ENCODE measurements around the gene PFKFB2. TPM values are rescaled to one million over a fixed set of nuclear protein-coding genes. Genes with fewer than 3 reads are reported as not detected.

PFKFB2 gene
- total and polyA plus RNA-seq, 2 donors (not counting 1 experiment from before 2014, with no cell fraction given): 6.5 to 18.2 TPM

- H3K27ac Mint-ChIP-seq: no peak overlapping the region
- H3K4me1 Mint-ChIP-seq: no peaks in the 10 kb centered on the region
- no peak overlapping the region for H2AFZ ChIP-seq (ENCODE audit: insufficient read depth, low read depth, low read length, poor library complexity, severe bottlenecking)
- no peaks in the 10 kb centered on the region for H4K20me1 ChIP-seq (ENCODE audit: control insufficient read depth, insufficient read depth, low read length, poor library complexity, severe bottlenecking)
- H3K9me3 Mint-ChIP-seq (ENCODE audit: insufficient read depth): no peaks in the 10 kb centered on the region
- no peaks in the 10 kb centered on the region for H3K4me1 ChIP-seq (ENCODE audit: control insufficient read depth in 2 of 2, insufficient read depth in 2 of 2, low read length in 2 of 2)
- POLR2A ChIA-PET: no interaction called here
- H3K9ac ChIP-seq (ENCODE audit: low read length): no peak overlapping the region
- H3K9me3 ChIP-seq (ENCODE audit: control extremely low read depth in 1 of 3, control insufficient read depth in 2 of 3, insufficient read depth in 1 of 3, low read length in 2 of 3): no peaks in the 10 kb centered on the region
- intact Hi-C loops (cut with micrococcal nuclease): no loop called here
- H3K36me3 ChIP-seq (replicated peaks in 1 of 2; ENCODE audit: control extremely low read depth in 1 of 2, control insufficient read depth in 1 of 2, extremely low read depth in 1 of 2, insufficient read depth in 2 of 2, low read length in 1 of 2): no peaks in the 10 kb centered on the region
- H3K27me3 ChIP-seq (replicated peaks in 1 of 4; ENCODE audit: control extremely low read depth in 1 of 4, control insufficient read depth in 3 of 4, insufficient read depth in 4 of 4, low read length in 3 of 4): peaks cover 0 to 14% (median 3%) of the 10 kb centered on the region in 4 experiments
- WGBS (ENCODE audit: insufficient coverage): no CpG with 5 or more reads among the region's 1 CpG
- H3K4me3 ChIP-seq (ENCODE audit: control extremely low read depth in 1 of 5, extremely low read depth in 1 of 5, insufficient read depth in 1 of 5, low read depth in 2 of 5, low read length in 4 of 5): no peak overlapping the region
- no peak overlapping the region for H3K27ac ChIP-seq (ENCODE audit: low read length in 2 of 2)
- ATAC-seq (ENCODE audit: low read depth) (no peak), DNase-seq (no peak)
- H3K4me3 Mint-ChIP-seq: no peak overlapping the region
- H3K79me2 ChIP-seq (ENCODE audit: control insufficient read depth, insufficient read depth, low read length): no peaks in the 10 kb centered on the region
- peaks cover 29% of the 10 kb centered on the region for H3K27me3 Mint-ChIP-seq
- CTCF ChIA-PET: no interaction called here
- TF ChIP-seq CTCF (IDR thresholded peaks at IDR 0.05): no peak
- TF ChIP-seq EZH2 (IDR thresholded peaks at IDR 0.05; ENCODE audit: borderline replicate concordance, insufficient read depth, low read depth, low read length, poor library complexity, severe bottlenecking): no peak
- H3K4me2 ChIP-seq (replicated peaks; ENCODE audit: low read depth, low read length, poor library complexity, severe bottlenecking): no peak overlapping the region
Measured at GRCh38 chr1:207036865-207037264, 16.2 kb upstream of the PFKFB2 start.

GRCh38 chr1:207039380-207040180 is 13.5 kb upstream of the PFKFB2 start:
- POLR2A ChIA-PET: no interaction called here
- intact Hi-C loops (cut with micrococcal nuclease): no loop called here

More at GRCh38 chr1:207039380-207040180, 13.5 kb upstream of the PFKFB2 start:
- Histone ChIP-seq H3K4me3 (ENCODE audit: control extremely low read depth in 1 of 5, extremely low read depth in 1 of 5, insufficient read depth in 1 of 5, low read depth in 2 of 5, low read length in 4 of 5) (no peak overlapping the region), H3K27ac (ENCODE audit: low read length in 2 of 2) (no peak overlapping the region), H4K20me1 (ENCODE audit: control insufficient read depth, insufficient read depth, low read length, poor library complexity, severe bottlenecking) (no peaks in the 10 kb centered on the region), H3K4me1 (ENCODE audit: control insufficient read depth in 2 of 2, insufficient read depth in 2 of 2, low read length in 2 of 2) (no peaks in the 10 kb centered on the region), H3K36me3 (replicated peaks in 1 of 2; ENCODE audit: control extremely low read depth in 1 of 2, control insufficient read depth in 1 of 2, extremely low read depth in 1 of 2, insufficient read depth in 2 of 2, low read length in 1 of 2) (no peaks in the 10 kb centered on the region), H2AFZ (ENCODE audit: insufficient read depth, low read depth, low read length, poor library complexity, severe bottlenecking) (no peak overlapping the region), H3K4me2 (replicated peaks; ENCODE audit: low read depth, low read length, poor library complexity, severe bottlenecking) (no peak overlapping the region), H3K9me3 (ENCODE audit: control extremely low read depth in 1 of 3, control insufficient read depth in 2 of 3, insufficient read depth in 1 of 3, low read length in 2 of 3) (no peaks in the 10 kb centered on the region), H3K27me3 (replicated peaks in 1 of 4; ENCODE audit: control extremely low read depth in 1 of 4, control insufficient read depth in 3 of 4, insufficient read depth in 4 of 4, low read length in 3 of 4) (peaks cover 0 to 5% (median 0%) of the 10 kb centered on the region in 4 experiments), H3K79me2 (ENCODE audit: control insufficient read depth, insufficient read depth, low read length) (peaks cover under 1% of the 10 kb centered on the region), H3K9ac (ENCODE audit: low read length) (no peak overlapping the region)
- Mint-ChIP-seq H3K4me3 (no peak overlapping the region), H3K27me3 (peaks cover 7% of the 10 kb centered on the region), H3K27ac (no peak overlapping the region), H3K9me3 (ENCODE audit: insufficient read depth) (no peaks in the 10 kb centered on the region), H3K4me1 (no peaks in the 10 kb centered on the region)
- 100% methylated on average over 1 of the region's 4 CpGs for WGBS (ENCODE audit: insufficient coverage)
- DNase-seq (no peak), ATAC-seq (ENCODE audit: low read depth) (no peak)
- TF ChIP-seq EZH2 (IDR thresholded peaks at IDR 0.05; ENCODE audit: borderline replicate concordance, insufficient read depth, low read depth, low read length, poor library complexity, severe bottlenecking) (no peak), CTCF (IDR thresholded peaks at IDR 0.05) (no peak)
- CTCF ChIA-PET: interaction anchor here (1.3 to 2.1 kb wide), 2 partner anchors 10 kb away, joined by 3 to 6 read pairs; no protein-coding TSS in a partner anchor

All from B cell (primary cell).